ENCODE measurements around the gene FGFBP1.

The FGFBP1 gene

GRCh38 chr4:15910155-15910940, 28.2 kb downstream of the FGFBP1 start:
- DNase-seq = no peak

GRCh38 chr4:15907430-15907829, 31.1 kb downstream of the FGFBP1 start:
- DNase-seq = no peak

- no peak for DNase-seq
Measured at GRCh38 chr4:15906020-15906443, 32.5 kb downstream of the FGFBP1 start.

GRCh38 chr4:15902746-15903145, 35.8 kb downstream of the FGFBP1 start:
- DNase-seq = no peak

DNA sequence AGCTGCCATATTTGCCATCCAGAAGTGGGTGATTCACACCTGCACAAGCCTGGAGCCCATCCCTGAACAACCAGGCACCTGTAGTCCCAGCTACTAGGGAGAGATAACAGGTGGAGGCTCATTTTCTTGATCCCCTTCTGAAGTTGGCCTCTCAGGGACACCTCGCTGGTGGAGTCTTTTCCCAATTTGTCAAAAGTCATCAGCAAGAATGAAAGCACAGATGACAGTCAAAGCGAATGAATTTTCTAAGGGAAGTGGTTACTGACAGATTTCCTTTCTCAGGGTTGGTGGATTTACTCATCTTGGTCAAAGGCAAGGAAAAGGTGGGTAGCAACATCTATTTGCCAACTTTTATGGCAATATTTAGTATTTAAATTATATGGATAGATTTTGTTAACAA, 36.5 kb downstream of the FGFBP1 start:
- DNase-seq = no peak

DNA sequence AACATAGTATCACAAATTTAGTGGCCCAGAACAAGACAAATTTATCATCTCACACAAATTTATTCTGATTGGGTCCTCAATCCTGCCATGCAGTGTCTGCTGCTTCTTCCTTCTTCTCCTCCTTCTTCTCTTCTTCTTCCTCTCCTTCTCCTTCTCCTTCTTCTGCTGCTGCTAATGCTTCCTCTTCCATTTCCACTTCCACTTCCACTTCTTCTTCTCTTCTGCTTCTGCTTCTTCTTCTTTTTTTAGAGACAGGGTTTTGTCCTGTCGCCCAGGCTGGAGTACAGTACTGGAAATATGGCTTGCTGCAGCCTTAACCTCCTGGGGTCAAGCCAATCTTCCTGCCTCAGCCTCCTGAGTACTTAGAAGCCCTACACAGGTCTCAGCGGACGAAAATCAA, 37.5 kb downstream of the FGFBP1 start:
- no peak for DNase-seq

GRCh38 chr4:15899511-15899910, 39.0 kb downstream of the FGFBP1 start:
- no peak for DNase-seq

DNA sequence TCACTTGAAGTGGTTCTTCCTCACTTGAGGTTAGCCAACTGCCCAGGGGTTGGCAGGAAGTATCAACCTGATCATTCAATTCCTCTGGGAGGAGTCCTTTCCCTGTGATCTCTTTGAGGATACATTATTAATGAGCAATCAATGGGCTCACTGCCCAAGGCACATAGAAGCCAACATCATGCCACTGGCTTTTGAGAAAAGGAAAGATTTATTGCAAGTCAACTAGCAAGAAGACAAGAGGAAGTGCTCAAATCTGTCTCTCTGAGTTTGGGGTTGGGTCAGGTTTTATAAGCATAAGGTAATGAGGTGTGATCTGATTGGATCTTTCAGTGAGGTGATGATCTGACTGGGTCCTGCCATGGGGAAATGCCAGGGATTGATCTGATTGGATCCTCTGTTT, 39.6 kb downstream of the FGFBP1 start:
- no peak for DNase-seq

GRCh38 chr4:15897577-15897976, 41.0 kb downstream of the FGFBP1 start:
- no peak for DNase-seq

GRCh38 chr4:15894921-15895916, 43.3 kb downstream of the FGFBP1 start:
- no peak for DNase-seq

- no peak for DNase-seq
Measured at GRCh38 chr4:15894393-15894792, 44.1 kb downstream of the FGFBP1 start.

GRCh38 chr4:15893962-15894361, 44.6 kb downstream of the FGFBP1 start:
- peak; percentile 96 for DNase-seq

- no peak for DNase-seq
Measured at GRCh38 chr4:15891312-15891711, 47.2 kb downstream of the FGFBP1 start.

DNA sequence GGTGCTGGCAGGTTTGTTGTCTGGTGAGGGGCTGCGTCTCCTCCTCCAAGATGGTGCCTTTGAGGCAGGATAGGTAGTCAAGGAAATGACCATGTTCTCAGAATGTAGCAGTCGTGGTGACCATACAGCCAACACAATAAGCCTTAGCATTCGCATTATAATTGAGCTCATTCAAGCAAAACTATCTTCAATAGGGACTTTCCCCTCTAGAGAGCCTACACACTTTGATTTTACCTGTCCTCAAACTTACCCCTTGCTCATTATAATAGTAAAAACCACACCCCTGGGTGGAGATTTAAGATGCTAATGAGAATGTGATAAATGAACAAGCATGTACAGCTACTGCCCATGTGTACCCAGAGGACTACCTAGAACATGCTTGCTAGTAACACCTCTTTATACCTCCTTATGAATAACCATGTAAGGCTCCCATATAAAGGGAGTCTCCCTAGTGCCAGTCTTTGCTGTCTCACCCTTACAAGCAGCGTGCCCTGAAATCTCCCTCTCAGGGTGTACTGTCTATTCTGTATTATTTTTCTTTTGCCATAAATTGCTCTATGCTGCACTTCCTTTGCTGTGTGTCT, 48.2 kb downstream of the FGFBP1 start:
- no peak for DNase-seq

- no peak for DNase-seq
Measured at GRCh38 chr4:15888515-15888914, 50.0 kb downstream of the FGFBP1 start.
